ENCODE results near the gene RHOBTB1.

The RHOBTB1 gene

GRCh38 chr10:60964257-60965235 is 20.6 kb upstream of the RHOBTB1 start:
- DNase-seq: peak; percentile 53

GRCh38 chr10:60963441-60964256 is 19.7 kb upstream of the RHOBTB1 start:
- no peak for DNase-seq

GRCh38 chr10:60962946-60963345 is 19.0 kb upstream of the RHOBTB1 start:
- no peak for DNase-seq

DNA sequence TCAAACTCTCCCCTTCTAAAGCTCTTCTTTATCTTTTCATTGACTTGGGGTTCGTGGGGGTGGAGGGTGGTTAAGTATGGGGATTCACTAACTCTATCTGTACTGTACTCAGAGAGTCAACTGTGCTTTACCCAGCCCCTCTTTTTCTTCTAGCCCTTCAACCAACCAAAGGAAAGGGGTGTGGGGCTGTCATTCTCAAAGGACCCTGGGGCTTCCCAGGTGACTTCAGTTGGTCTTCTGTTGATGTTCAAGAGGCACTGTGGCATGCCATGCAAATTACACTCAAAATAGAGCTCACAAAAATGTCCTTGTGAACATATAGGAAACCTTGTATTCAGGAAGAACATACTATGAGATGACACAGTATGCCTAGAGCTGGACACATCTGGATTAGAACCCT is 16.9 kb upstream of the RHOBTB1 start:
- no peak for DNase-seq

GRCh38 chr10:60960031-60960430 is 16.0 kb upstream of the RHOBTB1 start:
- DNase-seq: no peak

DNA sequence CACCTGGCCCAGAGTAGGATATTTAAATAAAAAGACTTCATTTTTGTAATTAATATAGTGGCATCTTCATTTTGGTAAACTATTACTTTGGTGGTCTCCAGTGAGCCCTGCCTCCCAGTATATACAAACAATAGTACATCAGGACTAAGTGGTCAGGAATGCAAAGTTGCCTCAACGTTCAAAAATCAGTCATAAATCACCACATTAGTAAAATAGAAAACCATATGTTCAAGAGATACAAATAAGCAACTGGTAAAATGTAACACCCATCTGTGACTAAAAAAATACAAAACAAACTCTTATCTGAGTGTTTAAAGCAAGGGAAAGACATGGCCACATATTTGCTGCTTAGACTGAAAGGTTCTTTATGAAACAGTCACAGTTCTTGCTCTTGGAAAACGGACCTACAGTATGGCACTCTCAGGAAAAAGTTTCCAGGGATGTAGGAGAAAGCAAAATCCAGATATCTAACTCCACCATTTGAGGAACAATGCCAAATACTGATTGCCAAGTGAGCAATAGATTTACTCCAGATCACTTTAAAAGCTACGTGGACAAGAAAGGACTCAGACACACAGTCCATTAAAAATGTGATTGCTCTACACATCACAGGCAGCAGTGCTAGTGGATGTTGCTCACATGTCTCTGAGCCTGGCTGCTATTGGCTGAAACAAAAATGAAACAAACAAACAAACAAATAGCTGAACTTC is 15.1 kb upstream of the RHOBTB1 start:
- DNase-seq: no peak

DNA sequence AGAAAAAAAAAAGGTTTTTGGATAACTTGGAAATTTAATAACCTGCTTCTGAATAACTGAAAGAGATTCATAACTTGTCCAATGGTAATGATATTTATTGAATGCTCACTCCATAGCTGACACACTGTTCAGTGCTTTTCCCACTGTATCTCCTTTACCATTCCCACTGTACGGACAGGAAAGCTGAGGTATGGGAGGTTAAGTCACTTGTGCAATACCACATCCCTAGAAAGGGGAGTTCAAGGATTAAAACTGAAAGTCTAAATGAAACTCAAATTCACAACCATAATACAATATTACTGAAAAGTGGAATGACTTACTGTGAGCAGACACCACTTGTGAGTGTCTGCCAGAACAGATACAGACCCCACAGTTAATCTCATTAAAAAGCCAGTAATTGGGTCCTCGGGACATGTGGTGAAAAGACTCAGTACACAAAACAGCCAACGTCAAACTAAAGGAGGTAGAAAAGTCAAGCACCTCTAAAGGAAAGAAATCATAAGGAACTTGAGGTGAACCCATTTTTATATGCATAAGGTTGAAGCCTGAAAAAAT is 13.8 kb upstream of the RHOBTB1 start:
- DNase-seq: no peak

DNA sequence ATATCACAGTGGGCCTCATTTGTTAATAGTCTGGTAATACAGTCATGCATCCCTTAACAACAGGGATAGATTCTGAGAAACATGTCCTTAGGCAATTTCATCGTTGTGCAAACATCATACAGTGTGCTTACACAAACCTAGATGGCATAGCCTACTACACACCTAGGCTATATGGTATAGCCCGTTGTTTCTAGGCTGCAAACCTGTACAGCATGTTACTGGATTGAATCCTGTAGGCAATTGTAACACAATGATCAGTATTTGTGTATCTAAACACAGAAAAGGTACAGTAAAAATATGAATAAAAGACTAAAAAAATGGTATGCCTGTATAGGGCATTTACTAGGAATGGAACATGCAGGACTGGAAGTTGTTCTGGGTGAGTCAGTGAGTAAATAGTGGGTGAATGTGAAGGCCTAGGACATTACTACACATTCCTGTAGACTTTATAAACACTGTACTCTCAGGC is 12.0 kb upstream of the RHOBTB1 start:
- no peak for DNase-seq

- no peak for DNase-seq
Measured at GRCh38 chr10:60955316-60955715, 11.3 kb upstream of the RHOBTB1 start.

DNA sequence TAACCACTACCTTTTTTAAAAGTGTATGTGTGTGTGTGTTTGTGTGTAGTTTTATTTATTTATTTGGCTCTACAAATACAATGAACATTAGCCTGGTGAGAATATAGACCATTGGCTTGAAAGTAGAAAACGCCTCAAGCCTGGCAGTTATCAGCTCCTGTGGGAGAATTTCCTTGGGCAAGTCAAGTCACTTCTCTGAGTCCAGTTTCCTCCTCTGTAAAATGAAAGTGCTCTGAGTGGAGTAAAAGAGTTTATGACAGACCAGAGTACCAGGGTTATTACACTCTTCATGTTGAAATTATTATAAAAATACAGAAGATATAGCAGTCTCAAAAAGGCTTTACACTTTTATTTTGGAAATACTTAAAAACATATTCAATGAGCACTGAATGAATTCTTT is 10.1 kb upstream of the RHOBTB1 start:
- DNase-seq: no peak

GRCh38 chr10:60953420-60953819 is 9.4 kb upstream of the RHOBTB1 start:
- no peak for DNase-seq

DNA sequence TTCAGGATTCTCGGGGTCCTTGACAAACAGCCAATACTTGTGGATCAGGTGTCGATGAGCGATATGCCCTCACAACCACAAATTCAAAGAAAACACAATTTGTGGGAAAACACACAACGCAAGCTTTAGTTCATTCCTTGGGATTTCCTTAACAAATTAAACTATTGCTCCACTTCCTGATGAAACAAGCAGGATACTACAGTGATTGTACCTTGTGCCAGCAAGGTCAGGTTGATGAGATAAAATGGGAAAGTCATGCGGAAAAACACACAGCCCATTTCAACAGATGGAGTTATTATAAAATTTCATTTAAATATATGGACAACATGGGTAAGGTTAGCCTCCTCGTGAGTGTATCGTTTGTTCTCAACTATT is 8.8 kb upstream of the RHOBTB1 start:
- no peak for DNase-seq

- no peak for DNase-seq
Measured at GRCh38 chr10:60952067-60952845, 8.3 kb upstream of the RHOBTB1 start.

- DNase-seq: no peak
Measured at GRCh38 chr10:60951272-60951724, 7.3 kb upstream of the RHOBTB1 start.

- no peak for DNase-seq
Measured at GRCh38 chr10:60950300-60950699, 6.3 kb upstream of the RHOBTB1 start.

GRCh38 chr10:60948851-60949250 is 4.9 kb upstream of the RHOBTB1 start:
- DNase-seq: no peak

GRCh38 chr10:60944910-60945297 is 919 bp upstream of the RHOBTB1 start:
- DNase-seq: no peak

- peak; percentile 29 for DNase-seq
Measured at GRCh38 chr10:60943316-60944057, 498 bp downstream of the RHOBTB1 start.

- peak; percentile 36 for DNase-seq
Measured at GRCh38 chr10:60942788-60943315, 1.1 kb downstream of the RHOBTB1 start.

- no peak for DNase-seq
Measured at GRCh38 chr10:60942134-60942787, 1.7 kb downstream of the RHOBTB1 start.

Measured in stimulated activated CD8-positive, alpha-beta memory T cell treated with anti-CD3 and anti-CD28 coated beads, Interleukin-4, amount 100 ng/mL, for 48 hours (primary cell).